Keratinocyte (primary cell): ENCODE results near the gene FNDC10. TPM values are rescaled to one million over a fixed set of nuclear protein-coding genes. Genes with fewer than 3 reads are reported as not detected.

Experiments used
- DNase-seq: peaks from one replicate; pipeline ENCODE4 v3.0.0-alpha.2; 2011; ENCODE audit warnings: low read depth, missing footprints, low spot score
- FAIRE-seq: peaks from 2 replicates; lab custom pipeline; 2011; peaks lifted over from hg19 to GRCh38; lab: Jason Lieb, UNC
- H2AFZ ChIP-seq: 2 replicates; pipeline ENCODE4 v1.6.0; 2012; ENCODE audit warnings: low read length, control low read depth, inconsistent platforms; ENCODE audit not compliant: control insufficient read depth
- H3K27ac ChIP-seq: 2 replicates; pipeline ENCODE4 v1.5.1; 2011; ENCODE audit warnings: low read length; ENCODE audit not compliant: control insufficient read depth, insufficient read depth
- H3K27me3 ChIP-seq: 3 replicates; pipeline ENCODE4 v1.6.0; 2011; ENCODE audit warnings: low read length; ENCODE audit not compliant: control insufficient read depth, insufficient read depth; ENCODE audit errors: extremely low read depth
- H3K36me3 ChIP-seq, 2 experiments: 2 replicates in 1 of 2; 3 replicates in 1 of 2; pipeline ENCODE4 v1.5.1; 2011; ENCODE audit warnings: low read length in 2 of 2, mild to moderate bottlenecking in 1 of 2; ENCODE audit not compliant: control insufficient read depth in 2 of 2, insufficient read depth in 2 of 2; ENCODE audit errors: extremely low read depth in 1 of 2
- H3K4me1 ChIP-seq: 3 replicates; pipeline ENCODE4 v1.5.1; 2011; ENCODE audit warnings: low read length; ENCODE audit not compliant: control insufficient read depth, insufficient read depth; ENCODE audit errors: extremely low read depth
- H3K4me2 ChIP-seq: 3 replicates; pipeline ENCODE4 v1.6.0; 2011; ENCODE audit warnings: low read depth, low read length; ENCODE audit not compliant: control insufficient read depth, insufficient read depth; ENCODE audit errors: extremely low read depth
- H3K4me3 ChIP-seq, 3 experiments: fragments of 200-600 bp in 1 of 3; sonication (generic) in 1 of 3; 2 replicates in 2 of 3; 3 replicates in 1 of 3; pipeline ENCODE4 v1.5.1; 2011 to 2016; ENCODE audit warnings: low read length in 3 of 3, mild to moderate bottlenecking in 3 of 3, control low read depth in 2 of 3, inconsistent platforms in 1 of 3, low read depth in 1 of 3, mixed read lengths in 1 of 3, mixed run types in 1 of 3, moderate library complexity in 1 of 3; ENCODE audit not compliant: control insufficient read depth in 2 of 3, insufficient read depth in 2 of 3; ENCODE audit errors: extremely low read depth in 1 of 3
- H3K79me2 ChIP-seq: 2 replicates; pipeline ENCODE4 v1.6.0; 2012; ENCODE audit warnings: low read length; ENCODE audit not compliant: control insufficient read depth, insufficient read depth
- H3K9ac ChIP-seq: 3 replicates; pipeline ENCODE4 v1.6.0; 2011; ENCODE audit warnings: low read length; ENCODE audit not compliant: control insufficient read depth, insufficient read depth; ENCODE audit errors: extremely low read depth
- H3K9me1 ChIP-seq: 3 replicates; pipeline ENCODE4 v1.6.0; 2011; ENCODE audit warnings: low read length; ENCODE audit not compliant: control insufficient read depth, insufficient read depth; ENCODE audit errors: extremely low read depth
- H3K9me3 ChIP-seq: 2 replicates; pipeline ENCODE4 v1.5.1; 2012; ENCODE audit warnings: low read depth, low read length; ENCODE audit not compliant: control insufficient read depth
- H4K20me1 ChIP-seq: 3 replicates; pipeline ENCODE4 v1.6.0; 2011; ENCODE audit warnings: low read length; ENCODE audit not compliant: control insufficient read depth, insufficient read depth; ENCODE audit errors: extremely low read depth
- CTCF ChIP-seq, 3 experiments: IDR thresholded peaks in 1 of 3; conservative IDR thresholded peaks in 1 of 3; optimal IDR thresholded peaks in 1 of 3; 2 replicates in 2 of 3; 3 replicates in 1 of 3; pipeline versions ENCODE3 to v1.5.1; 2011; ENCODE audit warnings: low read length in 3 of 3, mild to moderate bottlenecking in 3 of 3, moderate library complexity in 2 of 3, control low read depth in 1 of 3, inconsistent platforms in 1 of 3; ENCODE audit not compliant: insufficient read depth in 2 of 3; ENCODE audit errors: extremely low read depth in 1 of 3
- EZH2 ChIP-seq: IDR thresholded peaks from one replicate; pipeline ENCODE4 v1.6.1; 2012; ENCODE audit warnings: inconsistent platforms, mild to moderate bottlenecking, low read length, moderate library complexity
- dilution Hi-C: fragments of 300-500 bp; cut with MboI; formaldehyde crosslinking; loops from one replicate; pipeline ENCODE4 v1.7.0; 2020; ENCODE audit warnings: low sequenced_read_pairs; ENCODE audit not compliant: extremely low pct_ligation_motif_present
- polyA plus RNA-seq, 5 experiments: library from polyadenylated mRNA; depleted of rRNA in 3 of 5; stranded (reverse) in 3 of 5; stranded (forward) in 1 of 5; unstranded in 1 of 5; fragments of >200 nt; gene quantifications; 1 replicate in 1 of 5; 2 replicates in 3 of 5; 3 replicates in 1 of 5; pipeline versions ENCODE4 v1.2.1 to v1.2.3, GENCODE V29; 2011 to 2012; ENCODE audit warnings: missing spikeins in 2 of 5, low read depth in 1 of 5, low replicate concordance in 1 of 5

The FNDC10 gene
- polyA plus RNA-seq, 1 donor (not counting 4 experiments of a cell fraction or from before 2014, with no cell fraction given) = 1.2 TPM

- Histone ChIP-seq H3K27ac (no peak overlapping the region), H2AFZ (no peak overlapping the region), H3K9me3 (no peaks in the 10 kb centered on the region), H3K4me3 (no peak overlapping the region), H3K4me1 (no peaks in the 10 kb centered on the region), H3K27me3 (no peaks in the 10 kb centered on the region), H3K79me2 (no peaks in the 10 kb centered on the region), H4K20me1 (no peaks in the 10 kb centered on the region), H3K36me3 (no peaks in the 10 kb centered on the region), H3K4me2 (no peak overlapping the region), H3K9ac (no peak overlapping the region), H3K9me1 (no peaks in the 10 kb centered on the region)
- FAIRE-seq (no peak), DNase-seq (no peak)
- TF ChIP-seq CTCF (optimal IDR thresholded peaks at IDR 0.05 in 1 of 3, IDR thresholded peaks at IDR 0.05 in 1 of 3, conservative IDR thresholded peaks at IDR 0.05 in 1 of 3; ENCODE audit: extremely low read depth in 1 of 3, insufficient read depth in 2 of 3, low read length in 3 of 3) = no peak
- TF ChIP-seq EZH2 = no peak
- dilution Hi-C loops = no loop called here
Measured at GRCh38 chr1:1606232-1606631, 6.3 kb upstream of the FNDC10 start.

GRCh38 chr1:1605724-1606123 is 5.8 kb upstream of the FNDC10 start:
- Histone ChIP-seq H3K27me3 (peaks cover 2% of the 10 kb centered on the region), H3K79me2 (no peaks in the 10 kb centered on the region), H2AFZ (no peak overlapping the region), H3K4me2 (no peak overlapping the region), H3K9me1 (no peaks in the 10 kb centered on the region), H3K4me3 (no peak overlapping the region), H3K9me3 (no peaks in the 10 kb centered on the region), H3K36me3 (no peaks in the 10 kb centered on the region), H3K4me1 (no peaks in the 10 kb centered on the region), H3K27ac (no peak overlapping the region), H4K20me1 (no peaks in the 10 kb centered on the region), H3K9ac (no peak overlapping the region)
- FAIRE-seq (no peak), DNase-seq (no peak)
- dilution Hi-C loops = no loop called here
- TF ChIP-seq CTCF (optimal IDR thresholded peaks at IDR 0.05 in 1 of 3, IDR thresholded peaks at IDR 0.05 in 1 of 3, conservative IDR thresholded peaks at IDR 0.05 in 1 of 3; ENCODE audit: extremely low read depth in 1 of 3, insufficient read depth in 2 of 3, low read length in 3 of 3) = no peak
- no peak for TF ChIP-seq EZH2
